Forelimb muscle (tissue), 1 donor: Measurements from ENCODE around the gene TBC1D8B. TPM values are rescaled to one million over a fixed set of nuclear protein-coding genes. Genes with fewer than 3 reads are reported as not detected.
"Not testable (repeated sequence)": the region's sequence is repeated elsewhere in the genome, so short reads cannot be mapped to it uniquely, and the experiment has no call there.

Experiments used
- DNase-seq: peaks from one replicate; pipeline ENCODE4 v3.0.0-alpha.2; 2013; ENCODE audit warnings: low read depth
- polyA plus RNA-seq: library from polyadenylated mRNA; unstranded; fragments of 120-200 nt; gene quantifications from one replicate; pipeline ENCODE4 v1.2.1, GENCODE V29; 2013; ENCODE audit not compliant: insufficient read length

Gene TBC1D8B
- polyA plus RNA-seq, result 4.6 TPM

DNA sequence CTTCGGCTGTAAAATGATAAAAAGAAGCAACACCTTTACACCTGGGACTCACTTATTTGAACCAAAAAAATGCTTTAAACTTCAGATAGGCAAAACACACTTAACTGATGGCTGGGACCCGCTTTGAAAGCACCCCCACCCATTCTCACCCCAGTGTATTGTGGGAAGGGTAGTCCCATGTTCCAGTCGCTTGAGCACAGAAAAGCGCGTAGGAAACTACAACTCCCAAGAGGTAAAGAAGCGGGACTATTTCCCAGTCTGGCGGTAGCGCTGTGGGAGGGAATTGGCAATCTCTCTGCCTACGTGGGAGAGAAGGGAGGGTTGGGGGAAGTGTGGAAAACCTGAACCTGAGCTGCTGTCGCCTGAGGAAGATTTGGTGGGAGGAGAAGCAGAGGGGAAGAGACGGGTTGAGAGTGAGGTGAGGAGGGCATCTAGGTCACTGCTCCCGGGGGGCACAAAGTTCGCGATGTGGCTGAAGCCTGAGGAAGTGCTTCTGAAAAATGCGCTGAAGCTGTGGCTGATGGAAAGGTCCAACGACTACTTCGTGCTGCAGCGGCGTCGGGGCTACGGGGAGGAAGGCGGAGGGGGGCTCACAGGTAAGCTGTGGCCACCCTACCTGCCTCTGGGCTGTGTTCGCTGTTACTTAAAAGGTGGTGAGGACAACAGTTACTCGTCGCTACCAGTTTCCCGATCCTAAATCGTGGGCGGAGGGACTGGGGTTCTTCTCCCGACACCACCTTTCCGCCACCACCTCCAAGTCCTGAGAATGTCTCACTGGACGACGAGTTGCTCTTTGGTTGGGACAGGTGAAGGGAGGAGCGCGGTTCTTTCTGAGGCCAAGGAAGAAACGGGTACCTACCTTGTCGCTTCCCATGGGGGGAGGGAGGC, at the start of gene TBC1D8B:
TSS of gene TBC1D8B (plus strand) at position 286 of the 888 bp plus-strand sequence. CDS start at position 467, 181 bp downstream.
- DNase-seq, result peak; percentile 83

GRCh38 chrX:106769288-106769687, 33.2 kb upstream of the TBC1D8B start:
- DNase-seq, result not testable (repeated sequence)

- no peak for DNase-seq
Observed at GRCh38 chrX:106774981-106775380, 27.5 kb upstream of the TBC1D8B start.

GRCh38 chrX:106780264-106780663, 22.2 kb upstream of the TBC1D8B start:
- no peak for DNase-seq

GRCh38 chrX:106780664-106781377, 21.7 kb upstream of the TBC1D8B start:
- no peak for DNase-seq

DNA sequence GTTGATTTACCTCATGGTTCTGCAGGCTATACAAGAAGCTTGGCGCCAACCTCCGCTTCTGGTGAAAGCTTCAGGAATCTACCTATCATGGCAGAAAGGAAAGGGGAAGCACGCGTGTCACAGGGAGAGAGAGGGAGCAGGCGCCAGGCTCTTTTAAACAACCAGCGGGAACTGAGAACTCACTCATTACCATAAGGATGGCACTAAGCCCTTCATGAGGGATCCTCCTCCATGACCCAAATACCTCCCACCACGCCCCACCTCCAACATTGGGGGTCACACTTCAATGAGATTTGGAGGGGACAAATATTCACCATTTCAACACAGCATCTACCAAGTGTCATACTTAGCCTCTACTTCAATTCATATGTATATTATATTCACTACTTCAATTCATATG, 18.8 kb upstream of the TBC1D8B start:
- DNase-seq, result no peak

DNA sequence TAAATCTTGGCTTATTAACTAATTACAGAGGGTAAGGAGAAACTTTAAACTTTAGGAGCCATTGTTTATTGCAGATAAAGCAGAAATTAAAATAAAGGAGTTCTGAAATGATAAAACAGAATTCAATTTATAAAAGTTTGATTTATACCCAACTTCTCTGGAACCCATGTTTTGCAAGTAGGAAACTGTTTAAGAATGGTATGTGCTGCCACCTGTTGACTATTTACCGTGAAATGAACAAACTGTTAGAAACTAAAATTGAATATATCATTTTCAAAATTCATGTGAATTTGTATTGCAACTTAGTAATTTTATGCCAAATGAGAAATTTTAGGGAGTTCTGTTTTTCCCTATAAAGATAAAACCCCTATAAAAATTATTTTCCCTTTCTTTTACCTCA, 11.0 kb upstream of the TBC1D8B start:
- DNase-seq, result no peak

GRCh38 chrX:106802063-106802387, 448 bp upstream of the TBC1D8B start:
- DNase-seq, result peak; percentile 8

DNA sequence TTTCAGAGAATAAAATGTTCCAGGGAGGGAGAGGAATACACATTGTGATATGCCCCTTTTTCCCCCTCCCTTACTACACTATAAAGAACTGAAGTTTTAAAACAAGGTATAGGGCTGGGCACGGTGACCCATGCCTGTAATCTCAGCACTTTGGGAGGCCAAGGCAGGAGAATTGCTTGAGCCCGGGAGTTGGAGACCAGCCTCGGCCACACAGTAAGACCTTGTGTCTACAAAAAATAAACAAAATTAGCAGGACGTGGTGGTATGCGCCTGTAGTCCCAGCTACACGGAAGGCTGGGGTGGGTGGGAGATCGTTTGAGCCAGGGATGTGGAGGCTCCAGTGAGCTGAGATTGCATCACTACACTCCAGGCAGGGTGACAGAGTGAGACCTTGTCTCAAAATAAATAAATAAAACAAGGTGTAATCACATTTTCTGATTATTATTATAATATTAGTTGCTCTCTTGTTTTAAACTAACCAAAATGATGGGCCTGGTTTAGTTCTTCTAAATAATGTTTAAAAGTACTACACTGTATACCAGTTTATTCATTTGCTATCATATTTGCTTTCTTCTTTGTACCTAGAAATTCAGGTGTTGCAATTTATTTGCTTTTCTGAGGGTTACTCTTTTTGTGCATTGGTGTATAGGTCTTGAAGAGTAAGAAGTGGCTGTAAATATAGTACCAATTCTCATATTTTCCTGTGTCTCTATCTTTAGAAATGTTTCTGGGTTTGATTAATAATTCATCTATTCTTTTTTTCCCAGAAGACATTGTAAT, 8.8 kb downstream of the TBC1D8B start:
- no peak for DNase-seq

DNA sequence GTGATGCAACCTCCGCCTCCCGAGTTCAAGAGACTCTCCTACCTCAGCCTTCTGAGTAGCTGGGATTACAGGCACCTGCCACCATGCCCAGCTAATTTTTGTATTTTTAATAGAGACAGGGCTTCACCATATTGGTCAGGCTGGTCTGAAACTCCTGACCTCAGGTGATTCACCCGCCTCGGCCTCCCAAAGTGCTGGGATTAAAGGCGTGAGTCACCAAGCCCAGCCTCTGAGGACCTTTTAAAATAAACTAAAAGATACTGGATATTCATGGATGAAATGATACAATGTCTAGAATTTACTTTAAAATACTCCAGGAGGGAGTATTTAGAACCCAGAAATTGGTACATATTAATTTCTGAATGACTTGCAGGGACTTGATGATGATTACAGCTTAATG, 10.5 kb downstream of the TBC1D8B start:
- DNase-seq, result not testable (repeated sequence)

DNA sequence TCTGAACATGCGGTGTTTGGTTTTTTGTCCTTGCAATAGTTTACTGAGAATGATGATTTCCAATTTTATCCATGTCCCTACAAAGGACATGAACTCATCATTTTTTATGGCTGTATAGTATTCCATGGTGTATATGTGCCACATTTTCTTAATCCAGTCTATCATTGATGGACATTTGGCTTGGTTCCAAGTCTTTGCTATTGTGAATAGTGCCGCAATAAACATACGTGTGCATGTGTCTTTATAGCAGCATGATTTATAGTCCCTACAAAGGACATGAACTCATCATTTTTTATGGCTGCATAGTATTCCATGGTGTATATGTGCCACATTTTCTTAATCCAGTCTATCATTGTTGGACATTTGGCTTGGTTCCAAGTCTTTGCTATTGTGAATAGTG, 11.6 kb downstream of the TBC1D8B start:
- not testable (repeated sequence) for DNase-seq

- DNase-seq, result no peak
Observed at GRCh38 chrX:106862972-106863688, 60.7 kb downstream of the TBC1D8B start.

DNA sequence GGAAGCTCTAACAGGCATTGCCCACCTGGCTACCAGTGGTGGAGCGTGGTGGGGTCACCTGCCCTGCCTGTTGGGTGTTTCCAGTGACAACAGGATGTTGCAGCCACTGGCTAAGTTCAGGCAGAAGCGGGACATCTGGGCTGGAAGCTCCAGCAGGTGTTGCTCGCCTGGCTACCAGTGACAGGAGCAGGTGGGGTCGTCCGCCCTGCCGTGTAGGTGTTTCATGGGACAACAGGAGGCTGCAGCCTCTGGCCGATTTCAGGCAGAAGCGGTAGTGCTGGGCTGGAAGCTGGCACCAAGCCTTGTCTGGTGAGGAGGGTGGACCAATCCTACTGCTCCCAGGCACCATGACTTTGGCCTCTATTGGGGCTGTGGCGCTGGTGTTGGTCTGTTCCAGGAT, 61.2 kb downstream of the TBC1D8B start:
- no peak for DNase-seq

DNA sequence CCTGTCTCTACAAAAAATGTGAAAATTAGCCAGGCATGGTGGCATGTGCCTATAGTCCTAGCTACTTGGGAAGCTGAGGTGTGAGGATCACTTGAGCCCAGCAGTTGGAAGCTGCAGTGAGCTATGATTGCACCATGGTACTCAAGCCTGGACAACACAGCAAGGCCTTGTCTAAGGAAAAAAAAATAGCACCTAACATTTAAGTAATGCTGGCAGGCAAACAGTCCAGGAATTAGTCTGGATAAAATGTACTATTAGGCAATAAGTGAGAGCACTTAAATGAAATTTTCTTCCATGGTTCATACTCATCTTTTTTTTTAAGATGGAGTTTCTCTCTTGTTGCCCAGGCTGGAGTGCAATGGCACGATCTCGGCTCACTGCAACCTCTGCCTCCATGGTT, 70.3 kb downstream of the TBC1D8B start:
- not testable (repeated sequence) for DNase-seq

DNA sequence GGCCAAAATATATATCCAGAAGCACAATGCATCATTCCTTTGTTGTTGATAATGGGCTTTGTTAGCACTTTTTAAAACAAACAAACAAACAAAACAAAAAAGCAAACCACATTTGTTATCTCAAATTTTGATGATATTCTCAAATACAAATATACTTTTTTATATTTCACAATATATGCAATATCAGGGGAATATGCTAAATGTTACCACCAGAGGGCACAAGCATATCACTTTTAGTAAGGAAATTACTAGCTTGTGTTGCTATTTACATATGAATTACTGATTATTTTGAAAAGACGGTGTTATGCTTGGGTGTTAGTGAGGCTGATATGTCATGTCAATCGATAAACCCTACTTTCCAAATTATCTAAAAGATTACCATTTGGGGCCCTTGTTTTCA, 71.6 kb downstream of the TBC1D8B start:
- no peak for DNase-seq

GRCh38 chrX:106875151-106875550, 72.7 kb downstream of the TBC1D8B start:
- no peak for DNase-seq

GRCh38 chrX:106889468-106889867, 87.0 kb downstream of the TBC1D8B start:
- no peak for DNase-seq

GRCh38 chrX:106891762-106892460, 89.4 kb downstream of the TBC1D8B start:
- no peak for DNase-seq

GRCh38 chrX:106894392-106894909, 92.0 kb downstream of the TBC1D8B start:
- DNase-seq, result no peak

GRCh38 chrX:106894978-106895452, 92.5 kb downstream of the TBC1D8B start:
- no peak for DNase-seq
